ENCODE results near the gene EPB41L2.

DNA sequence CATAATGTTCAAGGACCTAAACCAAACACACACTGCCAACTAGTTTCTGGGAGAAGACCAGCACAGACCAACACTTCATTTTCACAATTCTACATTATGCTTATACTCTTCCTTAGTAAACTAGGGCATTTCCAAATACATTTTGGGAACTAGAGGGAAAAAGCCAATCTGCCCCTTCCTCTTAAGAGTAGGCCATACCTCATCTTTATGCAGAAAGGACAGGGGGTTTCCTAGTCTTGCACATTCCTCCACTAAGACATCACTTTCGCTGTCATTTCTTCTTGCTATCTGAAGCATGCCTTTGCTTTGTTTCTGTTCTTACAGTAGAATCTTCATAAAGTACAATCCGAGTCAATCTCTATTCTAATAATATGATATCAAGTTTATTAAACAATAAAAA, 130.1 kb downstream of the EPB41L2 start:
- TF ChIP-seq POLR2AphosphoS5 (IDR thresholded peaks at IDR 0.05; ENCODE audit: low read depth, low read length) = no peak
- TF ChIP-seq, protein P1, sequence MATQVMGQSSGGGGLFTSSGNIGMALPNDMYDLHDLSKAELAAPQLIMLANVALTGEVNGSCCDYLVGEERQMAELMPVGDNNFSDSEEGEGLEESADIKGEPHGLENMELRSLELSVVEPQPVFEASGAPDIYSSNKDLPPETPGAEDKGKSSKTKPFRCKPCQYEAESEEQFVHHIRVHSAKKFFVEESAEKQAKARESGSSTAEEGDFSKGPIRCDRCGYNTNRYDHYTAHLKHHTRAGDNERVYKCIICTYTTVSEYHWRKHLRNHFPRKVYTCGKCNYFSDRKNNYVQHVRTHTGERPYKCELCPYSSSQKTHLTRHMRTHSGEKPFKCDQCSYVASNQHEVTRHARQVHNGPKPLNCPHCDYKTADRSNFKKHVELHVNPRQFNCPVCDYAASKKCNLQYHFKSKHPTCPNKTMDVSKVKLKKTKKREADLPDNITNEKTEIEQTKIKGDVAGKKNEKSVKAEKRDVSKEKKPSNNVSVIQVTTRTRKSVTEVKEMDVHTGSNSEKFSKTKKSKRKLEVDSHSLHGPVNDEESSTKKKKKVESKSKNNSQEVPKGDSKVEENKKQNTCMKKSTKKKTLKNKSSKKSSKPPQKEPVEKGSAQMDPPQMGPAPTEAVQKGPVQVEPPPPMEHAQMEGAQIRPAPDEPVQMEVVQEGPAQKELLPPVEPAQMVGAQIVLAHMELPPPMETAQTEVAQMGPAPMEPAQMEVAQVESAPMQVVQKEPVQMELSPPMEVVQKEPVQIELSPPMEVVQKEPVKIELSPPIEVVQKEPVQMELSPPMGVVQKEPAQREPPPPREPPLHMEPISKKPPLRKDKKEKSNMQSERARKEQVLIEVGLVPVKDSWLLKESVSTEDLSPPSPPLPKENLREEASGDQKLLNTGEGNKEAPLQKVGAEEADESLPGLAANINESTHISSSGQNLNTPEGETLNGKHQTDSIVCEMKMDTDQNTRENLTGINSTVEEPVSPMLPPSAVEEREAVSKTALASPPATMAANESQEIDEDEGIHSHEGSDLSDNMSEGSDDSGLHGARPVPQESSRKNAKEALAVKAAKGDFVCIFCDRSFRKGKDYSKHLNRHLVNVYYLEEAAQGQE (IDR thresholded peaks at IDR 0.05; ENCODE audit: low read depth) = no peak
- TF ChIP-seq SP1 (IDR thresholded peaks at IDR 0.05; ENCODE audit: low read depth) = no peak
- no peak for TF ChIP-seq CEBPB (IDR thresholded peaks at IDR 0.05; ENCODE audit: low read depth)
- no peak for TF ChIP-seq YY1 (IDR thresholded peaks at IDR 0.05; ENCODE audit: extremely low read depth, insufficient replicate concordance, low read depth, low read length)
- no peak for TF ChIP-seq EZH2phosphoT487 (IDR thresholded peaks at IDR 0.05; ENCODE audit: borderline replicate concordance)
- TF ChIP-seq, protein P2, sequence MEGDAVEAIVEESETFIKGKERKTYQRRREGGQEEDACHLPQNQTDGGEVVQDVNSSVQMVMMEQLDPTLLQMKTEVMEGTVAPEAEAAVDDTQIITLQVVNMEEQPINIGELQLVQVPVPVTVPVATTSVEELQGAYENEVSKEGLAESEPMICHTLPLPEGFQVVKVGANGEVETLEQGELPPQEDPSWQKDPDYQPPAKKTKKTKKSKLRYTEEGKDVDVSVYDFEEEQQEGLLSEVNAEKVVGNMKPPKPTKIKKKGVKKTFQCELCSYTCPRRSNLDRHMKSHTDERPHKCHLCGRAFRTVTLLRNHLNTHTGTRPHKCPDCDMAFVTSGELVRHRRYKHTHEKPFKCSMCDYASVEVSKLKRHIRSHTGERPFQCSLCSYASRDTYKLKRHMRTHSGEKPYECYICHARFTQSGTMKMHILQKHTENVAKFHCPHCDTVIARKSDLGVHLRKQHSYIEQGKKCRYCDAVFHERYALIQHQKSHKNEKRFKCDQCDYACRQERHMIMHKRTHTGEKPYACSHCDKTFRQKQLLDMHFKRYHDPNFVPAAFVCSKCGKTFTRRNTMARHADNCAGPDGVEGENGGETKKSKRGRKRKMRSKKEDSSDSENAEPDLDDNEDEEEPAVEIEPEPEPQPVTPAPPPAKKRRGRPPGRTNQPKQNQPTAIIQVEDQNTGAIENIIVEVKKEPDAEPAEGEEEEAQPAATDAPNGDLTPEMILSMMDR (IDR thresholded peaks at IDR 0.05 in 2 of 3, conservative IDR thresholded peaks at IDR 0.05 in 1 of 3; ENCODE audit: borderline replicate concordance in 1 of 3, insufficient read depth in 1 of 3, low read depth in 2 of 3, low read length in 2 of 3) = no peak
- no peak for TF ChIP-seq JUND (IDR thresholded peaks at IDR 0.05)
- TF ChIP-seq, protein P3, sequence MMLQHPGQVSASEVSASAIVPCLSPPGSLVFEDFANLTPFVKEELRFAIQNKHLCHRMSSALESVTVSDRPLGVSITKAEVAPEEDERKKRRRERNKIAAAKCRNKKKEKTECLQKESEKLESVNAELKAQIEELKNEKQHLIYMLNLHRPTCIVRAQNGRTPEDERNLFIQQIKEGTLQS (IDR thresholded peaks at IDR 0.05) = no peak
